WTC11 (cell line): ENCODE measurements around the gene LECT2. TPM values are rescaled to one million over a fixed set of nuclear protein-coding genes. Genes with fewer than 3 reads are reported as not detected.

Experiments used
- ATAC-seq: fragments of 200-7000 bp; cut with Tn5 transposase; 2 replicates; pipeline ENCODE4 v1.10.0; 2021; ENCODE audit warnings: mild to moderate bottlenecking, moderate library complexity
- CTCF ChIA-PET: fragments of 300-600 bp; sonication (Branson Sonifier 250); formaldehyde crosslinking; loops from one replicate; lab custom pipeline; 2021; ENCODE audit warnings: antibody characterized with exemption; lab: Charles Lee
- POLR2A ChIA-PET: fragments of 350-600 bp; sonication (Branson Sonifier 250); formaldehyde crosslinking; loops from one replicate; lab custom pipeline; 2021; ENCODE audit warnings: antibody characterized with exemption; lab: Charles Lee
- DNase-seq: peaks from one replicate; pipeline ENCODE4 v3.0.0; 2021; ENCODE audit warnings: low spot score
- H3K27ac Mint-ChIP-seq: 2 replicates; pipeline ENCODE4 v1.8.0; 2021; ENCODE audit warnings: mixed read lengths
- H3K27me3 Mint-ChIP-seq: 2 replicates; pipeline ENCODE4 v1.8.0; 2021; ENCODE audit warnings: low read depth, mild to moderate bottlenecking, moderate library complexity, mixed read lengths
- H3K36me3 Mint-ChIP-seq: 2 replicates; pipeline ENCODE4 v1.8.0; 2021; ENCODE audit warnings: mixed read lengths
- H3K4me1 Mint-ChIP-seq: 2 replicates; pipeline ENCODE4 v1.8.0; 2022; ENCODE audit warnings: mixed read lengths
- H3K4me3 Mint-ChIP-seq: 2 replicates; pipeline ENCODE4 v1.8.0; 2021; ENCODE audit warnings: mild to moderate bottlenecking, moderate library complexity, mixed read lengths
- H3K9me3 Mint-ChIP-seq: 2 replicates; pipeline ENCODE4 v1.8.0; 2021; ENCODE audit warnings: mixed read lengths
- ATF2 ChIP-seq: sonication (generic); formaldehyde crosslinking; IDR thresholded peaks from 2 replicates; pipeline ENCODE4 v1.8.1; 2022; ENCODE audit warnings: low read depth, missing genetic modification reagents, borderline replicate concordance
- CBFB ChIP-seq: sonication (generic); formaldehyde crosslinking; IDR thresholded peaks from 2 replicates; pipeline ENCODE4 v1.8.1; 2022; ENCODE audit warnings: mild to moderate bottlenecking, low read depth, missing genetic modification reagents
- GTF2I ChIP-seq: fragments of 250-450 bp; sonication (Bioruptor Pico); conservative IDR thresholded peaks from 2 replicates; pipeline ENCODE4 v1.4.0; 2021; ENCODE audit warnings: mild to moderate bottlenecking
- JUN ChIP-seq: sonication (generic); formaldehyde crosslinking; IDR thresholded peaks from 2 replicates; pipeline ENCODE4 v1.8.0; 2023; ENCODE audit warnings: mild to moderate bottlenecking, missing genetic modification reagents
- MXD4 ChIP-seq: fragments of 250-450 bp; sonication (Bioruptor Pico); IDR thresholded peaks from 2 replicates; pipeline ENCODE4 v1.8.0; 2021; ENCODE audit warnings: mild to moderate bottlenecking, moderate library complexity, borderline replicate concordance
- MYBL2 ChIP-seq: sonication (generic); formaldehyde crosslinking; IDR thresholded peaks from 2 replicates; pipeline ENCODE4 v1.8.1; 2023; ENCODE audit warnings: mild to moderate bottlenecking, moderate library complexity, missing genetic modification reagents
- NFE2L1 ChIP-seq: sonication (generic); formaldehyde crosslinking; IDR thresholded peaks from 2 replicates; pipeline ENCODE4 v1.8.1; 2023; ENCODE audit warnings: missing genetic modification reagents
- NR1H2 ChIP-seq: sonication (generic); formaldehyde crosslinking; IDR thresholded peaks from 2 replicates; pipeline ENCODE4 v1.9.0; 2021; ENCODE audit warnings: mild to moderate bottlenecking, moderate library complexity, missing genetic modification reagents
- NR2C2 ChIP-seq: sonication (generic); formaldehyde crosslinking; IDR thresholded peaks from 2 replicates; pipeline ENCODE4 v1.8.0; 2022; ENCODE audit warnings: mild to moderate bottlenecking, missing genetic modification reagents
- SMAD3 ChIP-seq: sonication (generic); formaldehyde crosslinking; IDR thresholded peaks from 2 replicates; pipeline ENCODE4 v1.8.0; 2022; ENCODE audit warnings: missing genetic modification reagents, mild to moderate bottlenecking, borderline replicate concordance
- SMAD4 ChIP-seq: sonication (generic); formaldehyde crosslinking; IDR thresholded peaks from 2 replicates; pipeline ENCODE4 v1.8.0; 2022; ENCODE audit warnings: mild to moderate bottlenecking, missing genetic modification reagents
- TCF7 ChIP-seq: sonication (generic); formaldehyde crosslinking; IDR thresholded peaks from 2 replicates; pipeline ENCODE4 v1.8.0; 2022; ENCODE audit warnings: mild to moderate bottlenecking, low read depth, missing genetic modification reagents, moderate library complexity
- ZBTB21 ChIP-seq: sonication (generic); formaldehyde crosslinking; IDR thresholded peaks from 2 replicates; pipeline ENCODE4 v1.8.1; 2023; ENCODE audit warnings: mild to moderate bottlenecking, missing genetic modification reagents, borderline replicate concordance
- ZBTB43 ChIP-seq: sonication (generic); formaldehyde crosslinking; IDR thresholded peaks from 2 replicates; pipeline ENCODE4 v1.8.1; 2023; ENCODE audit warnings: mild to moderate bottlenecking, missing genetic modification reagents
- ZNF138 ChIP-seq: sonication (generic); formaldehyde crosslinking; conservative IDR thresholded peaks from 2 replicates; pipeline ENCODE4 v1.8.1; 2022; ENCODE audit warnings: mild to moderate bottlenecking, moderate library complexity, missing genetic modification reagents
- ZNF425 ChIP-seq: fragments of 250-450 bp; sonication (Bioruptor Pico); conservative IDR thresholded peaks from 2 replicates; pipeline ENCODE4 v1.9.0; 2021; ENCODE audit warnings: mild to moderate bottlenecking
- ZNF671 ChIP-seq: fragments of 250-450 bp; sonication (Bioruptor Pico); IDR thresholded peaks from 2 replicates; pipeline ENCODE4 v1.8.0; 2021; ENCODE audit warnings: mild to moderate bottlenecking
- total RNA-seq: library from RNA; stranded (reverse); gene quantifications from 3 replicates; pipeline ENCODE4 v1.2.3, GENCODE V29; 2021
- TF ChIP-seq, protein P1 (sequence below): sonication (generic); formaldehyde crosslinking; IDR thresholded peaks from 2 replicates; pipeline ENCODE4 v1.8.0; 2022; ENCODE audit warnings: mild to moderate bottlenecking, missing genetic modification reagents
- TF ChIP-seq, protein P2 (sequence below): sonication (generic); formaldehyde crosslinking; IDR thresholded peaks from 2 replicates; pipeline ENCODE4 v1.8.0; 2022; ENCODE audit warnings: mild to moderate bottlenecking, missing genetic modification reagents
- TF ChIP-seq, protein P3 (sequence below): sonication (generic); formaldehyde crosslinking; IDR thresholded peaks from 2 replicates; pipeline ENCODE4 v1.8.0; 2022; ENCODE audit warnings: mild to moderate bottlenecking, missing genetic modification reagents

LECT2 gene
- total RNA-seq, 1 experiment from 2014 or later: not detected

DNA sequence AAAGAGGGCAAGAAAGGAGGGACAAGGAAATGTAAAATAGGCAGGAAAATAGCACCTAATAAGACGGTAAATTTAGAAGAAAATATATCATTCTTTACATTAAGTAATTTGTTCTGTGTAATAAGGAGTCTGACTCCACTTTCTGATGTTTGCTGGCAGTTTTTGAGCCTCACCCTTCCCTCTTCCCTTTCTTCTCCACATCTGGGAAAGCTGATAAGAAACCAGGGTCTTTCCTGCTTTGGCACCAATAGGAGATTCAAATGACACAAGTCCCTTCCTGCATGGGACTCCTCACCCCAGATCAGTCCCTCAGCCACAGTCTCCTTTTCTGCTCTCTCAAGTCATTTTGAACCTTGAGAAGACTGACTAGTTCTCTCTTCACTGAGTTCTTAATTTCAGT, 31.2 kb upstream of the LECT2 start (continued):
- TF ChIP-seq ZNF671 (CRISPR knock-in tag) (no peak), NR1H2 (CRISPR knock-in tag) (no peak)
- TF ChIP-seq, protein P1, sequence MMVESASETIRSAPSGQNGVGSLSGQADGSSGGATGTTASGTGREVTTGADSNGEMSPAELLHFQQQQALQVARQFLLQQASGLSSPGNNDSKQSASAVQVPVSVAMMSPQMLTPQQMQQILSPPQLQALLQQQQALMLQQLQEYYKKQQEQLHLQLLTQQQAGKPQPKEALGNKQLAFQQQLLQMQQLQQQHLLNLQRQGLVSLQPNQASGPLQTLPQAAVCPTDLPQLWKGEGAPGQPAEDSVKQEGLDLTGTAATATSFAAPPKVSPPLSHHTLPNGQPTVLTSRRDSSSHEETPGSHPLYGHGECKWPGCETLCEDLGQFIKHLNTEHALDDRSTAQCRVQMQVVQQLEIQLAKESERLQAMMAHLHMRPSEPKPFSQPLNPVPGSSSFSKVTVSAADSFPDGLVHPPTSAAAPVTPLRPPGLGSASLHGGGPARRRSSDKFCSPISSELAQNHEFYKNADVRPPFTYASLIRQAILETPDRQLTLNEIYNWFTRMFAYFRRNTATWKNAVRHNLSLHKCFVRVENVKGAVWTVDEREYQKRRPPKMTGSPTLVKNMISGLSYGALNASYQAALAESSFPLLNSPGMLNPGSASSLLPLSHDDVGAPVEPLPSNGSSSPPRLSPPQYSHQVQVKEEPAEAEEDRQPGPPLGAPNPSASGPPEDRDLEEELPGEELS (CRISPR knock-in tag): no peak

DNA sequence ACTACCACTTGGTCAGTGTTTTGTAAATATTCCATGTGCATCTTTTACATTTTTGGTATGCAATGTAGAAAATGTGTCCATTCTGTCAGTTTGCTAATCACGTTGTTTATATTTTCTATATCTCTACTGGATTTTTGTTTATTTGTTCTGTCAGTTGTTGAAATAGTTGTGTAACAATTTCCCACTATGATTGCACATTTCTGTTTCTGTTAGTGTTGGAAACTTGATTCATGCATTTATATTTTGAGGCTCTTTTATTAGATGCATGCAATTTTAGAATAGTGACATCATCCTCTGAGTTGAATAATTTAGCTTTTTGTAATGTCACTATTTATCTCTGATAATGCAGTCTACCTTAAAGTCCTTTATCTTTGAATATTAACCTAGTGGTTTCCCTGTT, 25.8 kb upstream of the LECT2 start:
- peaks cover 14% of the 10 kb centered on the region for H3K4me1 Mint-ChIP-seq
- H3K36me3 Mint-ChIP-seq: no peaks in the 10 kb centered on the region
- DNase-seq (no peak), ATAC-seq (no peak)
- H3K27me3 Mint-ChIP-seq: peaks cover 12% of the 10 kb centered on the region
- H3K9me3 Mint-ChIP-seq: peaks cover 3% of the 10 kb centered on the region; the same call in 1 of the 2 replicates
- ChIA-PET POLR2A (no interaction called here), CTCF (no interaction called here)
- H3K27ac Mint-ChIP-seq: no peak overlapping the region
- no peak for TF ChIP-seq SMAD4 (CRISPR knock-in tag)
- no peak for TF ChIP-seq ZBTB21 (CRISPR knock-in tag)
- TF ChIP-seq GTF2I: no peak
- TF ChIP-seq CBFB (CRISPR knock-in tag): no peak
- no peak for TF ChIP-seq TCF7 (CRISPR knock-in tag)
- no peak for TF ChIP-seq JUN
- no peak for TF ChIP-seq SMAD3
- no peak for TF ChIP-seq NFE2L1
- TF ChIP-seq ATF2 (CRISPR knock-in tag): no peak
- TF ChIP-seq, protein P1 (CRISPR knock-in tag): no peak
- TF ChIP-seq, protein P2, sequence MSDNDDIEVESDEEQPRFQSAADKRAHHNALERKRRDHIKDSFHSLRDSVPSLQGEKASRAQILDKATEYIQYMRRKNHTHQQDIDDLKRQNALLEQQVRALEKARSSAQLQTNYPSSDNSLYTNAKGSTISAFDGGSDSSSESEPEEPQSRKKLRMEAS (CRISPR knock-in tag): no peak
- no peak for TF ChIP-seq MYBL2
- no peak for TF ChIP-seq ZNF671 (CRISPR knock-in tag)
- TF ChIP-seq NR2C2 (CRISPR knock-in tag): no peak
- no peak for TF ChIP-seq ZNF425 (CRISPR knock-in tag)
- TF ChIP-seq ZNF138 (CRISPR knock-in tag): no peak
- TF ChIP-seq, protein P3, sequence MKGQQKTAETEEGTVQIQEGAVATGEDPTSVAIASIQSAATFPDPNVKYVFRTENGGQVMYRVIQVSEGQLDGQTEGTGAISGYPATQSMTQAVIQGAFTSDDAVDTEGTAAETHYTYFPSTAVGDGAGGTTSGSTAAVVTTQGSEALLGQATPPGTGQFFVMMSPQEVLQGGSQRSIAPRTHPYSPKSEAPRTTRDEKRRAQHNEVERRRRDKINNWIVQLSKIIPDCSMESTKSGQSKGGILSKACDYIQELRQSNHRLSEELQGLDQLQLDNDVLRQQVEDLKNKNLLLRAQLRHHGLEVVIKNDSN: no peak
- no peak for TF ChIP-seq ZBTB43
- TF ChIP-seq MXD4 (CRISPR knock-in tag): no peak
- H3K4me3 Mint-ChIP-seq: no peak overlapping the region
